Loucy (cell line): ENCODE data around the gene SUN5.

Experiments
- EZH2phosphoT487 ChIP-seq: fragments of 200-600 bp; IDR thresholded peaks from 2 replicates; pipeline ENCODE4 v1.6.1; 2018; ENCODE audit warnings: antibody characterized with exemption, mild to moderate bottlenecking, moderate library complexity, borderline replicate concordance
- TF ChIP-seq, protein P1 (sequence below): fragments of 200-600 bp; sonication (generic); conservative IDR thresholded peaks from 2 replicates; pipeline ENCODE4 v1.5.1; 2014; ENCODE audit warnings: mild to moderate bottlenecking, antibody characterized with exemption, low read length

DNA sequence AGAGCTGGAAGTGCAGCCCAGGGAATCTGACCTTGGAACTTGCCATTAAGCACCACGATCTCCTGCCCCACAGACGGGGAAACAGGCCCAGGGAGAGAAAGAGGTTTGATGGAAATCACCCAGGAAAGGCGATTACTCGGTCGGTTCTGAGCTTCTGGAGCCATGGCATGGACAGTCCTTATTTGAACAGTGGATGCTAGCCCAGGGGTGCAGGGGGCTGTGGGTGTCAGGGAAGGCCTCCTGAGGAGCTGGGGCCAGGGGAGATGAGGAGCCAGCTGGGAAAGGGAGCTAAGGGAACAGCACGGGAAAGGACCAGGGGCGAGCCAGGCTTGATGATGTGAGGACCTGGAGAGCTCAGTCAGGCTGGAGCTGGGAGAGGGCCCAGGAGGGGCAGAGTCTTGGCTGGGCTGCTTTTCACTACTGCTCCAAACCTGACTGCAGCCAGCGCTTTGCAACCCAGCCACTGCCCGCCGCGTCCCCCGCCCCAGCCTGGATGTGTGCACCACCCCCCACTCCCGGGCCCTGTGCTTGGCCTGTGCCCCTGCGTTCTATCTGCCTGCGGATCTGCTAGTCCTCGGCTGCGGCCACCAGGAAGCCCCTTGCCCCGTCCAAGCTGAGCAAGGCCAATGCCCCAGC is 17.8 kb downstream of the SUN5 start:
- TF ChIP-seq, protein P1, sequence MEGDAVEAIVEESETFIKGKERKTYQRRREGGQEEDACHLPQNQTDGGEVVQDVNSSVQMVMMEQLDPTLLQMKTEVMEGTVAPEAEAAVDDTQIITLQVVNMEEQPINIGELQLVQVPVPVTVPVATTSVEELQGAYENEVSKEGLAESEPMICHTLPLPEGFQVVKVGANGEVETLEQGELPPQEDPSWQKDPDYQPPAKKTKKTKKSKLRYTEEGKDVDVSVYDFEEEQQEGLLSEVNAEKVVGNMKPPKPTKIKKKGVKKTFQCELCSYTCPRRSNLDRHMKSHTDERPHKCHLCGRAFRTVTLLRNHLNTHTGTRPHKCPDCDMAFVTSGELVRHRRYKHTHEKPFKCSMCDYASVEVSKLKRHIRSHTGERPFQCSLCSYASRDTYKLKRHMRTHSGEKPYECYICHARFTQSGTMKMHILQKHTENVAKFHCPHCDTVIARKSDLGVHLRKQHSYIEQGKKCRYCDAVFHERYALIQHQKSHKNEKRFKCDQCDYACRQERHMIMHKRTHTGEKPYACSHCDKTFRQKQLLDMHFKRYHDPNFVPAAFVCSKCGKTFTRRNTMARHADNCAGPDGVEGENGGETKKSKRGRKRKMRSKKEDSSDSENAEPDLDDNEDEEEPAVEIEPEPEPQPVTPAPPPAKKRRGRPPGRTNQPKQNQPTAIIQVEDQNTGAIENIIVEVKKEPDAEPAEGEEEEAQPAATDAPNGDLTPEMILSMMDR: no peak
- no peak for TF ChIP-seq EZH2phosphoT487
